ENCODE results near the gene RYR2.
"Not testable (repeated sequence)": the region's sequence is repeated elsewhere in the genome, so short reads cannot be mapped to it uniquely, and the experiment has no call there.

Gene RYR2

GRCh38 chr1:237074371-237075117 is 32.6 kb downstream of the RYR2 start:
- DNase-seq (ENCODE audit: low read depth in 3 of 3): no peak

GRCh38 chr1:237084341-237085077 is 42.5 kb downstream of the RYR2 start:
- no peak for DNase-seq (ENCODE audit: low read depth in 3 of 3)

DNA sequence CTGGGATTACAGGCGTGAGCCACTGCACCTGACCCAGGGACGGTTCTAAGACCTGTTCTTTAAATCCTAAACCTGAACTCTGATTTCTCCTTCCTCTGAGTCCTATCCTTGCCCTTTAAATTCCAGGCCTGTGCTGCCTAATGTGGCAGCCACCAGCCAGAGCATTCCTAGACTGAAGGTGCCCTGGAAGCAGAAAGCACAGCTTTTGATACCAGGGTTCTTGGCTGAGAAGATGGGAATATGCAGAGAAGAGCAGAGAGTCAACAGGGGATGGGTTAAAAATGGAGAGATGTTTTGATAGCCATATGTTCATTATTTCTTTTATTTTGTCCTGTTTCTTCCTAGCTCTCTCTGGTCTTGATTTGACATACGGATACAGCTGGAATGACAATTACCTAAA is 49.7 kb downstream of the RYR2 start:
- no peak for DNase-seq (ENCODE audit: low read depth in 3 of 3)

- DNase-seq (ENCODE audit: low read depth in 3 of 3): no peak
Observed at GRCh38 chr1:237093691-237094090, 51.7 kb downstream of the RYR2 start.

GRCh38 chr1:237098541-237098940 is 56.6 kb downstream of the RYR2 start:
- no peak for DNase-seq (ENCODE audit: low read depth in 3 of 3)

- no peak for DNase-seq (ENCODE audit: low read depth in 3 of 3)
Observed at GRCh38 chr1:237103021-237103420, 61.0 kb downstream of the RYR2 start.

DNA sequence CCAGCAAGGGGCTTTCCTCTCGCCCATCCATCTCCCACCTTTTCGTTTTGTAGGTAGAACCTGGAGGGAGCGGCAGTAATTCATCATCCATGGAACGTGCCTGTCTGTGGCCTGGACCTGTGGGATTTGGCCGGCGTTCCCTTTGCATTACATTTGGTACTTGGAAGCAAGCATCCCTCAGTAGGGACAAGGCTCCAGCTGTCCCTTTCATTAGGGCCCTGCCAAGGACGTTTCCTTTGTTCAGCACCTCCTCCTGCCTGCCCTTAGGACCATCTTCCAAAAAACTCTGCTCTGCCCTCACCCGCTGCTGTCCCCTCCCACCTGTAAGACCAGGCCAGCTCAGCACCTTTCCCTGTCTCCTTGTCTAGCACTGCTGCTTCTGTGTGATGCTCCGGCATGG is 62.1 kb downstream of the RYR2 start:
- DNase-seq (ENCODE audit: low read depth in 3 of 3): no peak

- DNase-seq (ENCODE audit: low read depth in 3 of 3): no peak
Observed at GRCh38 chr1:237105826-237106225, 63.8 kb downstream of the RYR2 start.

DNA sequence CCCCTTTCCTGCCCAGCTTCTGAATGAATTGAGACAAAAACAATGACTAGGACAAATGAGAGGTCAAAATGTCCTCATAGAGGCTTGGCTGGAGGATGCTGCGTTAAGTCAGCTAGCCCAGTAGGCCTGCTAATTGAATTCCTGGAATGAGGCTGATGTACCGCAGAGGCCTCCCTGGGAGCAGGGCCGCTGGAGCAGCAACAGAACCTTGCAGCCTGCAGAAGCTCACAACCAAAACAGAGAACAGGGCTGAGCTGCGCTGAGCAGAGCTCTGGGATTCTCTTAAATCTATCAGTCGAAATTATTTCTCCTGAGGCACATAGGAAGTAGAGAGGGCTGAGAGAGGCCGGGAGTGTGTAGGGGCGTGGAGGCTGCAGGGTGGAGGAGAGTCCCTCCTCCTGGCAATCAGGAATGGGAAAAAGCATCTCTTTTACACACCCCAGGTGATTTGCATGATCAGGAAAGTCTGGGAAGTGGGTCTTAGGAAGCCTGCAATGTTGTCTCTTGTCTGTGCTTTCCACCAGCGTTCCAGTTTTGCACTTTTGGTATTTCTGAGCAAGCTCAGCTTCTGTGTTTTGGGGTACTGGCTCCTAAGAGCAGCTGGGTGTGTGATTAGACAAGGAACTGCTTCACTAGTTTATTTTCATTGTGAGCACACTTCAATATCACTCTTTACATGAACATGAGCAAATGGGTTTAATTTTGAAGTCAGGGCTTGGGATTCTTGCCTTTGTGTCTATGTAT is 66.5 kb downstream of the RYR2 start:
- no peak for DNase-seq (ENCODE audit: low read depth in 3 of 3)

GRCh38 chr1:237111807-237112206 is 69.8 kb downstream of the RYR2 start:
- DNase-seq (ENCODE audit: low read depth in 3 of 3): no peak

- no peak for DNase-seq (ENCODE audit: low read depth in 3 of 3)
Observed at GRCh38 chr1:237112663-237113062, 70.7 kb downstream of the RYR2 start.

DNA sequence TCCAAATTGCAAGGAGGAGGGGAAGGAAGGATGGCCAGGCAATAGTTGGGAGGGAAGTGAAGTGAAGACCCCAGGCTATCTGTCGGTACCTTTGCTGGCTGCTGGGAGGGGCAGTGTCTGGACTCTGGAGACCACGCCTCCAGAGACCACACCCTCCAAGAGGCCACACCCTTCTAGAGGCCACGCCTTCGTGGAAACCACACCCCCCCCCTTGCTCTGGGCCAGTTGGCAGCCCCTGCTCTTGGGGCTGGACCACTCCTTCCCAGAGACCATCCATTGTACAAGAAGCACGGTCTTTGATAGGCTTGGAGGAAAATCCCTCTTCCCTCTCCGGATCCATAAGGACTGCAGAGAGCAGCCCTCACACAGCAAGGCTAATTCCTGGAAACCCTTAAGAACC is 73.1 kb downstream of the RYR2 start:
- no peak for DNase-seq (ENCODE audit: low read depth in 3 of 3)

DNA sequence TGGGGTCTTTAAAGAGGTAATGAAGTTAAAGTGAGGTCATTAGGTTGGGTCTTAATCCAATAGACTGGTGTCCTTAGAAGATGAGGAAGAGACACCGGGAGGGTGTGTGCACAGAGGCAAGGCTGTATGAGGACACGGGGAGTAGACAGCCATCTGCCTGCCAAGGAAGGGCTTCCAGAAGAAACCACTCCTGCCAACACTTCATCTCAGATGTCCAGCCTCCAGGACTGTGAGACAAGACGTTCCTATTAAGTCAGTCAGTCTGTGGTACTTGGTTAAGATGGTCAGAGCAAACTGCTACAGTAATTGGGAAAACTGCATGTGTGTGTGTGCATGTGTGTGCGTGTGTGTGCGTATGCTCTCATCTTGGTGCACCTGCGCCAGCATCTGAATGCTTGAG is 77.1 kb downstream of the RYR2 start:
- DNase-seq (ENCODE audit: low read depth in 3 of 3): no peak

DNA sequence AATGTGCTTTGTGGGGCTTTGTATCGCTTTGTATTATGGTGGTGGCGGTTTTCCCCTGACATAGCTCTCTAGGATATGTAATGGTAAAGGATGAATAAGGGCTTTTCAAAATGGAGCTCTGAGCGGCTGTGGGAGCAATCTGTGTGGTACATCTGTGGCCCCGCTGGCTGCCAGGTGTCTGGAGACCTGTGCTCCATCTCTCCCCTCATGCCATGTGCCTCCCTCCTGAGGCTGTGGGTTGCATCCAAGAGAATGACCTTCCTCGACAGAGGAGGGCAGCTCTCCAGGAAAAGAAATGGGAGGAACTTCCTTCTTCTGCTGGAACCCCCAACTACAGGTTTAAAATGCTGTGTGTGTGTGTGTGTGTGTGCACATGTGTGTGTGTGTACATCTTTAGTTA is 78.7 kb downstream of the RYR2 start:
- no peak for DNase-seq (ENCODE audit: low read depth in 3 of 3)

DNA sequence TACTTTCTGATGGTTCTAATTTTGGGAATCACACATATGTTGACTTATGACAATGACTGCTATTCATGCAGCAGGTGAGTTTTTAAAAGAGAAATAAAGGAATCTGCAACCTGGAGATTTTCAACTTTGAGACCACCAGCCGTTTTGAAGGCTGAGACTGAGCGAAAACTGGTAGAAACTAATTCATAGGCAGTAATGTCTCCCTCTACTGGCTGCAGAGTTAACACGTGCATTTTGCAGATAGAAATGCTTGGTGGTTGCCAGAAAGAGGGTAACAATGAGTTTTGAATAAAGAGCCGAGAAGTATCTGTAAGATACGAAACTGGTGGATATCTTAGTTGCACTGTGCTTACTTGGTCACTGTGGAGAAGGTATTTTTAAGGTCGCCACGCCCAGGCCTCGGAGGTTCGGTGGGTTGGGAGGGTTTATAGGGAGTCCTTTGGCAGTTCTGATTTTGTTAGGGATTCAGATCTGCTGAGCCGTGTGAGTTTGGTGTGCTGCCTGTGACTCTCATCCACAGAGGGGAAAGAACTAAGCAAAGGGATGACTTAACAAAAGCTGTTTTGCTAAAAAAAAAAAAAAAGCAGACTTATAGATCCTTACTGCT is 83.0 kb downstream of the RYR2 start:
- no peak for DNase-seq (ENCODE audit: low read depth in 3 of 3)

GRCh38 chr1:237126180-237126579 is 84.2 kb downstream of the RYR2 start:
- no peak for DNase-seq (ENCODE audit: low read depth in 3 of 3)

- not testable (repeated sequence) for DNase-seq (ENCODE audit: low read depth in 3 of 3)
Observed at GRCh38 chr1:237127301-237127700, 85.3 kb downstream of the RYR2 start.

GRCh38 chr1:237133921-237134320 is 91.9 kb downstream of the RYR2 start:
- no peak for DNase-seq (ENCODE audit: low read depth in 3 of 3)

DNA sequence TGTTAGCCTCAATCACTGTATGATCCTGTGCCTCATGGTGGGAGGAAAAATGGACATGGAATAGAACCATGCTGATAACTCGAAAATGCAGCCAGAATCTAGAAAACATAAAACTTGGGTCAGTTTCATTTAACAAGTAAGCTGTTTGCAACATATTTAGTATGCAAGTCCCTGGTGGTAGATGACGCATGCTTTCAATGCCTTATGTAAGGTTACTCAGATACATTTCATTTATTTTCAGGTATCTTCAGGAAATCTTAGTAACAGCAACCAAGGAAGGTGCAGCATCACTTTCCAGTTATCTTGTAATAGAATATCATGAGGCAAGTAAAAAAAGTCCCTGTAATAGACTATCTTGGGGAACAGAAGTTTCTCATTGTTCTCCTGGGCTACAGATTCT is 92.9 kb downstream of the RYR2 start:
- DNase-seq (ENCODE audit: low read depth in 3 of 3): no peak

DNA sequence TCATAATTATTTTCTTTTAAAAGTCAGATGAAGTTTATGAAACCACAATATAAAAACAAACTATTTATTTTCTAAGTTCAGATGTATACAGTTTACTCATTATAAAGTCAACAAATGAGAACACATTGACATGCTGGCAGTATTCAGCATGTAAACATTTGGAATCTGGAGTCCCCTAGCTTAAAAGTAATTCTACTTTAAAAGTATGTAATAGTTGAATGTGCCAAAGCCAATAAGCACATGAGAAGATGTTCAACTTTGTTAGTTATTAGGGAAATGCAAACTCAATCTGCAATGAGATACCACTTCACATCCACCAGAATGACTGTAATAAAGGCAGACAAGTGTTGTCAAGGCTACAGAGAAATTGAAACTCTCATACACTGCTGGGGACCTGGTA is 96.6 kb downstream of the RYR2 start:
- no peak for DNase-seq (ENCODE audit: low read depth in 3 of 3)

- no peak for DNase-seq (ENCODE audit: low read depth in 3 of 3)
Observed at GRCh38 chr1:237139732-237140131, 97.7 kb downstream of the RYR2 start.

GRCh38 chr1:237140986-237141385 is 99.0 kb downstream of the RYR2 start:
- DNase-seq (ENCODE audit: low read depth in 3 of 3): no peak
